Right cardiac atrium (tissue), 5 donors: ENCODE results near the gene ASB7. TPM values are rescaled to one million over a fixed set of nuclear protein-coding genes. Genes with fewer than 3 reads are reported as not detected.

Experiments
- ATAC-seq, 2 donors: fragments of 200-7000 bp; cut with Tn5 transposase; one replicate each; pipeline versions ENCODE4 v1.8.0 to v1.9.1; 2020; ENCODE audit warnings: moderate library complexity in 2 of 2, mild to moderate bottlenecking in 1 of 2
- DNase-seq, 3 donors: peaks; one replicate each; pipeline ENCODE4 v3.0.0-alpha.2; 2020
- H3K27ac ChIP-seq: one replicate; pipeline ENCODE4 v1.5.1; 2013; ENCODE audit warnings: mild to moderate bottlenecking, low read length, control low read depth, moderate library complexity
- H3K27me3 ChIP-seq: one replicate; pipeline ENCODE4 v1.6.1; 2013; ENCODE audit not compliant: control insufficient read depth, insufficient read depth
- H3K4me1 ChIP-seq: one replicate; pipeline ENCODE4 v1.6.1; 2013; ENCODE audit warnings: low read length; ENCODE audit not compliant: control insufficient read depth, insufficient read depth
- H3K4me3 ChIP-seq: one replicate; pipeline ENCODE4 v1.5.1; 2013; ENCODE audit warnings: low read length, control low read depth
- H3K9me3 ChIP-seq: one replicate; pipeline ENCODE4 v1.6.1; 2013; ENCODE audit warnings: low read length; ENCODE audit not compliant: control insufficient read depth
- WGBS: extraction: QIAGEN DNeasy Blood & Tissue Kit; methylation state at CpG from one replicate; pipeline ENCODE4 v1.1.7; 2013; 5-methylcytosine and 5-hydroxymethylcytosine counted together
- intact Hi-C, 4 donors: fragments of 100-400 bp; cut with DNase I; formaldehyde crosslinking; loops; one replicate each; pipeline versions ENCODE4 v1.11.0 to v1.14.0; 2022 to 2023
- polyA plus RNA-seq: library from polyadenylated mRNA; stranded (reverse); fragments of 200-250 nt; gene quantifications from one replicate; pipeline ENCODE4 v1.2.3, GENCODE V29; 2013
- total RNA-seq, 4 donors: library from RNA; stranded (reverse); fragmentation: NEBNext Ultra II Directional; extraction: Animal tissue kit (Norgen Biotek cat#: 25700); gene quantifications; one replicate each; pipeline ENCODE4 v1.2.1, GENCODE V29; 2021
- donor health status: healthy with polysubstance abuse.
- donor health status: DM: no; HTN: yes; CAD: no.
- donor health status: DM: no; HTN: no; CAD: no.
- donor health status: DM: no; HTN: yes; CAD: no; lungs with severe emphysema.
- donor health status: DM: yes; HTN: yes; CAD: no.

Gene ASB7
- total and polyA plus RNA-seq, 5 donors, result 3.1 to 9.3 (median 7.5) TPM

- ATAC-seq (peak; percentile 56 to 68), DNase-seq (peak; percentile 68 to 80 (median 68))
- Histone ChIP-seq H3K4me3 (no peak overlapping the region), H3K27ac (no peak overlapping the region), H3K27me3 (no peaks in the 10 kb centered on the region), H3K4me1 (peaks cover 4% of the 10 kb centered on the region), H3K9me3 (no peaks in the 10 kb centered on the region)
- intact Hi-C loops, result no loop called here
- 60% methylated on average over 23 of the region's 23 CpGs for WGBS
Observed at GRCh38 chr15:100686021-100686724, 83.8 kb downstream of the ASB7 start.

- no peak overlapping the region for H3K27ac ChIP-seq
- peaks cover 4% of the 10 kb centered on the region for H3K4me1 ChIP-seq
- intact Hi-C loops, result no loop called here
- peak in 1 of 2 donors; percentile 18 for ATAC-seq
- WGBS, result 75% methylated on average over 15 of the region's 15 CpGs
- no peak for DNase-seq
- no peaks in the 10 kb centered on the region for H3K27me3 ChIP-seq
- no peaks in the 10 kb centered on the region for H3K9me3 ChIP-seq
- no peak overlapping the region for H3K4me3 ChIP-seq
Observed at GRCh38 chr15:100686725-100687473, 84.5 kb downstream of the ASB7 start.

- 50% methylated on average over 11 of the region's 11 CpGs for WGBS
- intact Hi-C loops, result no loop called here
- Histone ChIP-seq H3K27me3 (no peaks in the 10 kb centered on the region), H3K4me1 (peaks cover 4% of the 10 kb centered on the region), H3K9me3 (no peaks in the 10 kb centered on the region), H3K27ac (no peak overlapping the region), H3K4me3 (no peak overlapping the region)
- DNase-seq (no peak), ATAC-seq (peak; percentile 69 to 72)
Observed at GRCh38 chr15:100687582-100688141, 85.3 kb downstream of the ASB7 start.

GRCh38 chr15:100688549-100689120 lies 86.2 kb downstream of the ASB7 start:
- Histone ChIP-seq H3K27ac (no peak overlapping the region), H3K4me1 (peaks cover 4% of the 10 kb centered on the region), H3K9me3 (no peaks in the 10 kb centered on the region), H3K4me3 (no peak overlapping the region), H3K27me3 (no peaks in the 10 kb centered on the region)
- 84% methylated on average over 13 of the region's 13 CpGs for WGBS
- ATAC-seq, result no peak
- intact Hi-C loops, result no loop called here
- no peak for DNase-seq

GRCh38 chr15:100689131-100689899 lies 86.9 kb downstream of the ASB7 start:
- intact Hi-C loops, result no loop called here
- WGBS, result 88% methylated on average over 11 of the region's 11 CpGs
- DNase-seq (no peak), ATAC-seq (peak in 1 of 2 donors; percentile 18)
- no peaks in the 10 kb centered on the region for H3K9me3 ChIP-seq
- peaks cover 4% of the 10 kb centered on the region for H3K4me1 ChIP-seq
- no peak overlapping the region for H3K27ac ChIP-seq
- no peak overlapping the region for H3K4me3 ChIP-seq
- no peaks in the 10 kb centered on the region for H3K27me3 ChIP-seq

GRCh38 chr15:100690032-100690794 lies 87.8 kb downstream of the ASB7 start:
- no peak overlapping the region for H3K27ac ChIP-seq

GRCh38 chr15:100690795-100691158 lies 88.4 kb downstream of the ASB7 start:
- ATAC-seq (no peak), DNase-seq (no peak)
- Histone ChIP-seq H3K27me3 (no peaks in the 10 kb centered on the region), H3K27ac (no peak overlapping the region), H3K9me3 (no peaks in the 10 kb centered on the region), H3K4me1 (peaks cover 4% of the 10 kb centered on the region), H3K4me3 (no peak overlapping the region)
- intact Hi-C loops, result no loop called here

More at GRCh38 chr15:100690032-100690794, 87.8 kb downstream of the ASB7 start:
- H3K9me3 ChIP-seq, result no peaks in the 10 kb centered on the region
- H3K4me1 ChIP-seq, result peaks cover 4% of the 10 kb centered on the region
- no peaks in the 10 kb centered on the region for H3K27me3 ChIP-seq
- intact Hi-C loops, result no loop called here
- ATAC-seq (no peak), DNase-seq (peak in 1 of 3 donors; percentile 58)
- no peak overlapping the region for H3K4me3 ChIP-seq
- 69% methylated on average over 18 of the region's 18 CpGs for WGBS

- H3K9me3 ChIP-seq, result no peaks in the 10 kb centered on the region
- no peak for ATAC-seq
- H3K27me3 ChIP-seq, result no peaks in the 10 kb centered on the region
- peaks cover 4% of the 10 kb centered on the region for H3K4me1 ChIP-seq
- intact Hi-C loops, result no loop called here
- H3K4me3 ChIP-seq, result no peak overlapping the region
- 97% methylated on average over 4 of the region's 4 CpGs for WGBS
- DNase-seq, result no peak
- no peak overlapping the region for H3K27ac ChIP-seq
Observed at GRCh38 chr15:100691321-100691720, 88.9 kb downstream of the ASB7 start.

- 83% methylated on average over 3 of the region's 3 CpGs for WGBS
- H3K27me3 ChIP-seq, result no peaks in the 10 kb centered on the region
- H3K4me1 ChIP-seq, result peaks cover 4% of the 10 kb centered on the region
- H3K27ac ChIP-seq, result no peak overlapping the region
- intact Hi-C loops, result no loop called here
- DNase-seq, result no peak
- ATAC-seq, result no peak
- no peaks in the 10 kb centered on the region for H3K9me3 ChIP-seq
- H3K4me3 ChIP-seq, result no peak overlapping the region
Observed at GRCh38 chr15:100692246-100692645, 89.9 kb downstream of the ASB7 start.

GRCh38 chr15:100692671-100693070 lies 90.3 kb downstream of the ASB7 start:
- no peak overlapping the region for H3K27ac ChIP-seq
- WGBS, result 88% methylated on average over 7 of the region's 7 CpGs
- peaks cover 4% of the 10 kb centered on the region for H3K4me1 ChIP-seq
- no peak overlapping the region for H3K4me3 ChIP-seq
- H3K27me3 ChIP-seq, result no peaks in the 10 kb centered on the region
- intact Hi-C loops, result no loop called here
- DNase-seq (no peak), ATAC-seq (no peak)
- no peaks in the 10 kb centered on the region for H3K9me3 ChIP-seq
